Stimulated activated naive CD8-positive, alpha-beta T cell treated with anti-CD3 and anti-CD28 coated beads, Interleukin-15, Interleukin-2, amounts not matched to agents 100 ng/mL and 50 ng/mL, for 24 hours (primary cell): Measurements from ENCODE around the gene MARCHF10.

Experiments used
- H3K27ac Mint-ChIP-seq: one replicate; pipeline ENCODE4 v1.8.0; 2021; ENCODE audit warnings: mild to moderate bottlenecking, mixed read lengths
- H3K27me3 Mint-ChIP-seq: one replicate; pipeline ENCODE4 v1.8.0; 2021; ENCODE audit warnings: mixed read lengths
- H3K36me3 Mint-ChIP-seq: one replicate; pipeline ENCODE4 v1.8.0; 2021; ENCODE audit warnings: low read depth, mixed read lengths
- H3K4me1 Mint-ChIP-seq: one replicate; pipeline ENCODE4 v1.8.0; 2021; ENCODE audit warnings: low read depth, mixed read lengths
- H3K4me3 Mint-ChIP-seq: one replicate; pipeline ENCODE4 v1.8.0; 2021; ENCODE audit warnings: mild to moderate bottlenecking, mixed read lengths
- H3K9me3 Mint-ChIP-seq: one replicate; pipeline ENCODE4 v1.8.0; 2021; ENCODE audit warnings: mixed read lengths

The MARCHF10 gene

DNA sequence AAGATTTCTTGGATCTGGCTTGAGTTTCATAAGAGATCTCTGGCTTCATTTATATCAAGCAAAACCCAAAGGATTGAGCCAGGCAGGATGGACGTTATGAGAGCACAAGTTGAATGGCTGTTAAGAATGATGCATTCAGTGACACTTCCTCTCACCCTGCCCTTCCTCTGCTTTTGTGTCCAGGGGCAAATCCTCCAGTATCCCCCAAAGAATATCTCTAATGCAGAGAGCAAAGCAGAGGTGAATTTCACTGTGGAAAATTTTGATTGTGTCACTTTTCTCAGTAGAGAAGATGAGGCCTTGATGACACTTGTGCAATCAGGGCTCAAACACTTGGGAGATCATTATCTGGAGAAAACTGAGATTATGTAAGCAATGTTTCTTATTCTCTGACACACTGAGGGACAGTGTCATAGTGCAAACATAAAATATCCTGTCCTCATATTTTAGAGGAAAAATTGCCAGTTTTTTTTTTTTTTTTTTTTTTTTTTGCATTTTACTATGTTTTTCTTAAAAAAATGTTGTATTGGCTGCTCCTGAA is 25.3 kb downstream of the MARCHF10 start:
- H3K4me3 Mint-ChIP-seq = no peak overlapping the region
- no peaks in the 10 kb centered on the region for H3K4me1 Mint-ChIP-seq
- H3K36me3 Mint-ChIP-seq = no peaks in the 10 kb centered on the region
- peaks cover 17% of the 10 kb centered on the region for H3K27me3 Mint-ChIP-seq
- H3K9me3 Mint-ChIP-seq = peaks cover 7% of the 10 kb centered on the region
- no peak overlapping the region for H3K27ac Mint-ChIP-seq

- no peak overlapping the region for H3K4me3 Mint-ChIP-seq
- H3K27me3 Mint-ChIP-seq = peaks cover 17% of the 10 kb centered on the region
- no peaks in the 10 kb centered on the region for H3K4me1 Mint-ChIP-seq
- H3K27ac Mint-ChIP-seq = no peak overlapping the region
- H3K9me3 Mint-ChIP-seq = peaks cover 7% of the 10 kb centered on the region
- H3K36me3 Mint-ChIP-seq = no peaks in the 10 kb centered on the region
These were observed 26.3 kb downstream of the MARCHF10 start for GRCh38 chr17:62781831-62782251.

DNA sequence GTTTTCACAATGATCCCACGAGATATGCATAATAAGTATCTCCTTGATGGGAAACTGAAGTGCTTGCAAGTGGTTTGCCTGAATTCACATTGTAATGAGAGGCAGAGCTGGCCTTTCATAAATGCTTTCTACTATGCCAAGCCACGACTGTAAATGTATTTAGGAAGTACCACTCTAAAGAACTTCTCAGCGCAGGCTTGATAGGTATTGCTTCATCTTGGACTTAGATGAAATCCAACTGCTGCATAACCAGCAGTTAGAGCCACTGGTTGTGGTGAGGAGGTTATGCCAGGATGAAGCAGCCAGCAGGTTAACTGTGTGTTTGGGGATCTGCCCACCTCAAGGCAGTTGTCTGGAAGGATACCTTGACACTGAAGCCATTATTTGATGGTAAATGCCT is 26.8 kb downstream of the MARCHF10 start:
- Mint-ChIP-seq H3K4me1 (no peaks in the 10 kb centered on the region), H3K36me3 (no peaks in the 10 kb centered on the region), H3K9me3 (peaks cover 7% of the 10 kb centered on the region), H3K27me3 (peaks cover 17% of the 10 kb centered on the region), H3K27ac (no peak overlapping the region), H3K4me3 (no peak overlapping the region)

DNA sequence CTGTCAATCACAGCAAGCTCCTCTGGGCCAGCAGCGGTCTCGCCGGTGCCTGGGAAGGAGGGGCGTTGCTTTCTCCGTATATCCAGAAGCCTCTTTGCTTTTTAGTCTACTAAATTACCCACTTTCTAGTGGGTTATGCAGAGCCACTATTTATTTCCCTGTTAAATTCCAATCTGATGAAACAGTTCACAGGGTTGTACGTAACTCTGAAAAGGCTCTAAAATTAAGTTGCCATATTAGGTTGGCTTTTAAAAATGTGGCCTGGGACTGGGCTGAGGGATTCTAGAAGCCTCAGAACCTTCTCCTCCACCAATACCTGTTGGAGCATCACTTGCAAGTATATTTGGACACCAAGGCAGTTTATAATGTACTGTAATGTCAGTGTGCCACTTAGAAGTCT is 27.2 kb downstream of the MARCHF10 start:
- H3K36me3 Mint-ChIP-seq = no peaks in the 10 kb centered on the region
- H3K27me3 Mint-ChIP-seq = peaks cover 20% of the 10 kb centered on the region
- H3K4me3 Mint-ChIP-seq = no peak overlapping the region
- H3K9me3 Mint-ChIP-seq = peaks cover 7% of the 10 kb centered on the region
- no peaks in the 10 kb centered on the region for H3K4me1 Mint-ChIP-seq
- no peak overlapping the region for H3K27ac Mint-ChIP-seq

DNA sequence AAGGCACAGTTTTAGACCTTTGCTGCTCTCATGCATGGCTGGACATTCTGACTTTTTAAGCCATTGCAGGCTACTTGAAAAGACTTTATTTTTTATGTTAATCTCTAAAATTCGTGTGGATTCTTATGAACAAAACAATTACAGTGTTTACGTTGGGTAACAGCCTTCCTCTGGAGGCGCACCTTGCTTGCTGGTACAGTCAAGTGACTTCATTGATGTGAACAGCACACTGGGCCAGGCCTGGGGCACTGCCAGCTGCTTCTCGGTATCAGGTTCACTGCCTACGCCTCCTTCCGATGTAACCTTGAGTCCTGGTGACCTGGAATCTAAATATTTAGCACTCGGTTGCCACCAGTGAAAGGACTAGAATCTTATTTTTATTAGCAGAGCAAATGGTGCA is 27.8 kb downstream of the MARCHF10 start:
- H3K27ac Mint-ChIP-seq = no peak overlapping the region

GRCh38 chr17:62778990-62779681 is 29.0 kb downstream of the MARCHF10 start:
- no peaks in the 10 kb centered on the region for H3K36me3 Mint-ChIP-seq
- no peak overlapping the region for H3K4me3 Mint-ChIP-seq
- peaks cover 7% of the 10 kb centered on the region for H3K9me3 Mint-ChIP-seq
- H3K4me1 Mint-ChIP-seq = no peaks in the 10 kb centered on the region
- no peak overlapping the region for H3K27ac Mint-ChIP-seq
- H3K27me3 Mint-ChIP-seq = peaks cover 12% of the 10 kb centered on the region

More for the DNA sequence above, 27.8 kb downstream of the MARCHF10 start:
- Mint-ChIP-seq H3K4me3 (no peak overlapping the region), H3K27me3 (peaks cover 20% of the 10 kb centered on the region), H3K36me3 (no peaks in the 10 kb centered on the region), H3K9me3 (peaks cover 7% of the 10 kb centered on the region), H3K4me1 (no peaks in the 10 kb centered on the region)

DNA sequence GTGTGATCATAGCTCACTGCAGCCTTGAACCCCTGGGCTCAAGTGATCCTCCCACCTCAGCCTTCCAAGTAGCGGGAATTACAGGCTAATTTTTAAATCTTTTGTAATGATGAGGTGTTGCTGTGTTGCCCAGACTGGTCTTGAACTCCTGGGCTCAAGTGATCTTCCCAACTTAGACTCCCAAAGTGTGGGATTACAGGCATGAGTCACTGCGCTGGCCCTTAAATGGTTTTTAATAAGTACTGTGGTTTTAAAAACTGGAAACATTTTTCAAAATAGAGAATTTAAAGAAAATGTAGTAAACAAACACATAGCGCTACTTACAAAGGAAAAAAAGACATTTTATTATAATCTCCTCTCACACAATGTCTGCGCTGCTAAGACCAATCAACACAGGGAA is 32.2 kb downstream of the MARCHF10 start:
- no peak overlapping the region for H3K4me3 Mint-ChIP-seq
- H3K27ac Mint-ChIP-seq = no peak overlapping the region
- peaks cover 4% of the 10 kb centered on the region for H3K36me3 Mint-ChIP-seq
- H3K27me3 Mint-ChIP-seq = peaks cover 20% of the 10 kb centered on the region
- no peaks in the 10 kb centered on the region for H3K4me1 Mint-ChIP-seq
- H3K9me3 Mint-ChIP-seq = peaks cover 4% of the 10 kb centered on the region

DNA sequence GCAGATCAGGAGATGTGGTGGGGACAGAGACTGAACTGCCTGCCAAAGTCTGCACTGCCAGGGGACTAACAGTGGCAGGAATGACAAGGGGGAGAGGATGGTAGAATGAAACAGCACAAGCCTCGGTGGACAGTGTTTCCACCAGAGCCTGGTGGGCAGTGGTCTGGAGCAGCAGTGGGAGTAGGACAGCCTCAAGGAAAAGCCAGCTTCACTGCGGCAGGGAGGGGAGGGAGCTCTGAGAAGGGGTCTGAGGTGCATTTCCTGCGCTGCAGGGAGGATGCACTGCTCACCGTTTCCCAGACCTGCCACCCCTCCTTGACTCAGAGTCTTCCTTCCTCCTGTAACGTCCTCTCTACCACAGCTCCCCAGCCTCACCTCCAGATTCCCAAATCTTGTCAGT is 33.8 kb downstream of the MARCHF10 start:
- peaks cover 20% of the 10 kb centered on the region for H3K27me3 Mint-ChIP-seq
- H3K4me3 Mint-ChIP-seq = no peak overlapping the region

DNA sequence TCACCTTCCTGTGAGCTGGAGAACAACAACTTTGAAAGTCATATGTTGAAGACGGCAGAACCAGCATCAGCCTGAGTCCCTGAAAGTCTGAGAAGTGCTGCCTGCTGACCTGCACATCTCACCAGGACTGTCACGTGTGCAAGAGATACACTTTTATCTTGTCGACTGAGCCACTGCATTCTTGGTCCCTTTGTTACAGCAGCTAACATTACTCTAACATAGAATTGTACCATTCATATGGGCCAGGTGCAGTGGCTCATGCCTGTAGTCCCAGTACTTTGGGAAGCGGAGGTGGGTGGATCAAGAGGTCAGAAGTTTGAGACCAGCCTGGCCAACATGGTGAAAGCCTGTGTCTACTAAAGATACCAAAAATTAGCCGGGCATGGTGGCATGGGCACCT is 40.1 kb downstream of the MARCHF10 start:
- H3K4me3 Mint-ChIP-seq = no peak overlapping the region
- no peak overlapping the region for H3K27ac Mint-ChIP-seq
- peaks cover 17% of the 10 kb centered on the region for H3K27me3 Mint-ChIP-seq
- H3K4me1 Mint-ChIP-seq = no peaks in the 10 kb centered on the region
- H3K36me3 Mint-ChIP-seq = peaks cover 4% of the 10 kb centered on the region
- peaks cover 4% of the 10 kb centered on the region for H3K9me3 Mint-ChIP-seq

More for the DNA sequence above, 33.8 kb downstream of the MARCHF10 start:
- H3K27ac Mint-ChIP-seq = no peak overlapping the region
- H3K36me3 Mint-ChIP-seq = peaks cover 4% of the 10 kb centered on the region
- H3K9me3 Mint-ChIP-seq = peaks cover 4% of the 10 kb centered on the region
- no peaks in the 10 kb centered on the region for H3K4me1 Mint-ChIP-seq

DNA sequence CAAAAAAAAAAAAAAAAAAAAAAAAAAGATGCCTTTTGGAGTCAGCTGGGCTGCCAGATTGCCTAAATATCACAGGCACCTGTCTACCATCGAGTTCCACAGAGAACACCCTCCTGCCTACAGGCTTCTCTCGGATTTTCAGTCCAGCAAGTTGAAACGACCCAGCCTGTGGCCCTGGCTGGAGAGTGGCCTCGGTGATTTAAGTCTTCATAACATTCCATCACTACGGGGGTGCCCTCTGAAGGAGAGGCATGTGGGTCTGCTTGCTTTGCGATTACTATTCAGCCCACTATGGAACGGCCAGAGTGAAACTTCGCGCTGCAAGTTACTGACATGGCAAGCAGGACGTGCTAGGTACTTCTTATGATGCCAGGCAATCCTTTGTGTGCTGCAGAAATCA is 42.8 kb downstream of the MARCHF10 start:
- H3K36me3 Mint-ChIP-seq = no peaks in the 10 kb centered on the region
- peaks cover 23% of the 10 kb centered on the region for H3K27me3 Mint-ChIP-seq
- H3K27ac Mint-ChIP-seq = no peak overlapping the region
- no peaks in the 10 kb centered on the region for H3K4me1 Mint-ChIP-seq
- H3K4me3 Mint-ChIP-seq = no peak overlapping the region
- no peaks in the 10 kb centered on the region for H3K9me3 Mint-ChIP-seq

DNA sequence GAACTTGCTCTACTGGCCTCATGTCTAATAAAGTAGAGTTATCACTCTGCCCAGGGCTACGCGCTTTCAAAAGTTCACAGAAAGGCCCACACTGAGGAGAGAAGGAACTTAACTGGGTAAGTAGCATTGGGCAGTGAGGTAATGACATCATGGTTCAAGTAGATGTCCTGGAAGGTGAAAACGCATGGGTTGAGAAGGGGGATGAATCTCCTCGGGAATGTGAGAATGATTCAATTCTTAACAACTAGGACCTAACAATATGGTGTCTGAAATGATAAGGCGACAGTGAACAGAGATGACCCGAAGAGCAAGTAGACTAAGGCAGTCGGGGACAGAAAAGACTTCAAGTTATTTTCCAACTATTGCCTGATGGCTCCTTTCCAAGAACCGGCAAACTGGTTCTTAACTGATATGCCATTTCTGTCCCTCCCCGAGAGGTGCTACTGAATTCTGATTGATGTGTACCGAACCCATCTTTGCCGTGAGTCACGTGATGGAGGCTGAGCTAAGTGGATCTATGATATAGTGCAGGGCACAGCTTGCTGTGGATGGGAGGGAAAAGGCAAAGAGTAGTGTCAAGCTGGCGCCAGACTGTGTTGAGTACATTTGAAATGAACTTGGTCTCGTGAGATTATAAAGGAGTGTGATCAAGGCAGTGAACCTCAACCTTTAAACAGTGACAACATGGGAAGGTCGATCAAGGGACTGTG is 44.1 kb downstream of the MARCHF10 start:
- H3K9me3 Mint-ChIP-seq = no peaks in the 10 kb centered on the region
- no peak overlapping the region for H3K27ac Mint-ChIP-seq
- H3K4me1 Mint-ChIP-seq = no peaks in the 10 kb centered on the region
- no peaks in the 10 kb centered on the region for H3K36me3 Mint-ChIP-seq
- no peak overlapping the region for H3K4me3 Mint-ChIP-seq
- H3K27me3 Mint-ChIP-seq = peaks cover 31% of the 10 kb centered on the region

- no peak overlapping the region for H3K27ac Mint-ChIP-seq
- no peak overlapping the region for H3K4me3 Mint-ChIP-seq
- no peaks in the 10 kb centered on the region for H3K4me1 Mint-ChIP-seq
- H3K36me3 Mint-ChIP-seq = no peaks in the 10 kb centered on the region
- peaks cover 27% of the 10 kb centered on the region for H3K27me3 Mint-ChIP-seq
- no peaks in the 10 kb centered on the region for H3K9me3 Mint-ChIP-seq
These were observed 46.2 kb downstream of the MARCHF10 start for GRCh38 chr17:62761884-62762283.

DNA sequence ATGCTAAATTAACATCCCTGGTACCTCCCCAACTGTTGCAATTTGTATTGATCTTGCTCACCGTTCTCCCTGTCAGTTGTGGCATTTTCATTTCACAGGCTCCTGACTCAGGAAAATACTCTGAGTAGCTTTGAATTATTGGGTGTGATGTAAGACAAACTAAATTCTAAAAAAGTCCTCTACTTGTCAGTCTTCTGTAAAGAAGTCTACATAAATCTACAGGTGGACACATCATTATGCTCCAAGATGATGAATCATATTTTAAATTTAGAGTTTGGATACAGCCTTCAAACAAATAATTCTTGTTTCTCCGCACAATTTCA is 47.2 kb downstream of the MARCHF10 start:
- H3K4me1 Mint-ChIP-seq = no peaks in the 10 kb centered on the region
- H3K27me3 Mint-ChIP-seq = peaks cover 27% of the 10 kb centered on the region
- no peaks in the 10 kb centered on the region for H3K9me3 Mint-ChIP-seq
- no peak overlapping the region for H3K27ac Mint-ChIP-seq
- H3K4me3 Mint-ChIP-seq = no peak overlapping the region
- no peaks in the 10 kb centered on the region for H3K36me3 Mint-ChIP-seq

GRCh38 chr17:62760059-62760944 is 47.8 kb downstream of the MARCHF10 start:
- H3K27me3 Mint-ChIP-seq = peaks cover 27% of the 10 kb centered on the region
- H3K4me1 Mint-ChIP-seq = no peaks in the 10 kb centered on the region
- H3K9me3 Mint-ChIP-seq = no peaks in the 10 kb centered on the region
- no peak overlapping the region for H3K27ac Mint-ChIP-seq
- no peak overlapping the region for H3K4me3 Mint-ChIP-seq
- H3K36me3 Mint-ChIP-seq = no peaks in the 10 kb centered on the region

- Mint-ChIP-seq H3K4me1 (no peaks in the 10 kb centered on the region), H3K27ac (no peak overlapping the region), H3K9me3 (no peaks in the 10 kb centered on the region), H3K36me3 (no peaks in the 10 kb centered on the region), H3K27me3 (peaks cover 17% of the 10 kb centered on the region), H3K4me3 (no peak overlapping the region)
These were observed 50.6 kb downstream of the MARCHF10 start for GRCh38 chr17:62757500-62757951.
